Stimulated activated naive CD8-positive, alpha-beta T cell treated with anti-CD3 and anti-CD28 coated beads, Interleukin-15, Interleukin-2, amounts not matched to agents 100 U/mL and 50 U/mL, for 24 hours (primary cell): ENCODE measurements around the gene JAKMIP1.
"Not testable (repeated sequence)": the region's sequence is repeated elsewhere in the genome, so short reads cannot be mapped to it uniquely, and the experiment has no call there.

Experiments used
- ATAC-seq: fragments of 150-1000 bp; cut with Tn5 transposase; one replicate; pipeline ENCODE4 v1.10.0; 2021
- DNase-seq: peaks from one replicate; pipeline ENCODE4 v3.0.0; 2021

JAKMIP1 gene

GRCh38 chr4:6013564-6013963 lies 186.8 kb downstream of the JAKMIP1 start:
- no peak for ATAC-seq
- no peak for DNase-seq

DNA sequence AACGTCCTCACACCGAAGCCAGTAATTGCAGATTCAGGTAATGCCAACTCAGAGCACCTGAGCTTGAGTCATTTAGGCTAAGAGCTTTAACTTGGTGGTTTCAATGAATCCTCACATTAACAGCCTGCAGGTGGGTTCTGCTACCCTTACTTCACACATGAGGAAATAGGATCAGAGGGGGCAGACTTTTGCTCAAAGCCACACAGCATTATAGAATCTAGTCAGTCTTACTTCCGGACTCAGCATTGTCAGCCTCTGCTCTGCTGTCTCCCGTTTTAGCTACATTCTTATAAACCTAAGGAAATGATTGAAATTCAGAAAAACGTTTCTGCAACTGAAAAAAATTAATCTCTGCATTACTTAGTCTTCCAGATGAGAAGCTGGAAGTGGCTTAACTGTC lies 188.1 kb downstream of the JAKMIP1 start:
- DNase-seq: no peak
- ATAC-seq: no peak

GRCh38 chr4:6011686-6012085 lies 188.7 kb downstream of the JAKMIP1 start:
- DNase-seq: no peak
- ATAC-seq: no peak

GRCh38 chr4:6011271-6011671 lies 189.1 kb downstream of the JAKMIP1 start:
- no peak for DNase-seq
- ATAC-seq: no peak

GRCh38 chr4:6010789-6011188 lies 189.6 kb downstream of the JAKMIP1 start:
- ATAC-seq: no peak
- DNase-seq: no peak

DNA sequence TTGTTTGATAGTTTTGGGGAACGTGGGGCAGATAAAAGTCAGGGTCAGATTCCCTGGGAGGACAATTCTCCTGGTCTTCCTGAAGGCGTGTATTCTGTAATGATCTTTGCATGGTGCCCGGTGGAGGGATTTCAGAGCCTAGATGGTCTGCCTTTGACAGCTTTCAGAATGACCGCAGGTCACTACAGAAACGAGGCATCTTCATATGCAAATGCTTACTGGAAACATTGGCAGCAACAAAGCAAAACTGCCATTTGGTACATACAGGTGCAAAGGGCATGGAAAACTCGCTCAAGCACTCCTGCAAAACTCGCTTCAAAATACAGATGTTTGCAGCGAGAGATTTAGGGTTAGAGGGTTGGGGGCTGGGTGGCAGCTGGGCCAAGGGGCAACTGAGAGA lies 190.9 kb downstream of the JAKMIP1 start:
- DNase-seq (no peak), ATAC-seq (no peak)

GRCh38 chr4:6008766-6009385 lies 191.5 kb downstream of the JAKMIP1 start:
- ATAC-seq (no peak), DNase-seq (no peak)

DNA sequence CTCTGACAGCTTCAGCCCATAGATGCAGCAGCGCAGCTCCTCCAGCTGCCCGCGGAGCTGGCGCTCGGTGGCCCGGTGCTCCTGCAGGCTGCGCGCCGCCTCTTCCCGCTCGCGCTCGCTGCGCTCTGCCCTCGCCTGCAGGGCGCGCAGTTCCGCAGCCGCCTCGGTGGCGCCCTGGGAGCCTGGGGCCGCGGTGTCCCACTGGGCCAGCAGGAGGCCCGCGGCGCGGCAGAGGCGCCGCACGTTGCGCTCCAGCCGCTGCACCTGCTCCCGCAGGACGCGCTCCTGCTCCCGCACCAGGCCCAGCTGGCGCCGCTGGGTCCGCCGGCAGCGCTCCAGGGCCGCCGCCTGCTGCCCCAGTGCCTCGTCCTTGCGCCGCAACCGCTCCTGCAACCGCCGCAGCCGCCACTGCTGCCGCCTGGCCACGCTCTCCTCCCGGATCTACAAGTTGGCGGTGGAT lies 192.2 kb downstream of the JAKMIP1 start:
- DNase-seq (no peak), ATAC-seq (no peak)

GRCh38 chr4:6005175-6005574 lies 195.2 kb downstream of the JAKMIP1 start:
- ATAC-seq (no peak), DNase-seq (no peak)

DNA sequence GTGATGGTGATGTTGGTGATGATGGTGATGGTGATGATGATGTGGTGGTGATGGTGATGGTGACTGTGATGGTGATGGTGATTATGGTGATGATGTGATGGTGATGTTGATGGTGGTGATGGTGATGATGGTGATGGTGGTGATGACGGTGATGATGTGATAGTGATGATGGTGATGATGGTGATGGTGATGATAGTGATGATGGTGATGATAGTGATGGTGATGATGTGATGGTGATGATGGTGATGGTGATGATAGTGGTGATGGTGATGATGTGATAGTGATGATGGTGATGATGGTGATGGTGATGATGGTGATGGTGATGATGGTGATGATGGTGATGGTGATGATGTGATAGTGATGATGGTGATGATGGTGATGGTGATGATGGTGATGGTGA lies 196.9 kb downstream of the JAKMIP1 start:
- not testable (repeated sequence) for ATAC-seq, DNase-seq

- DNase-seq (no peak), ATAC-seq (no peak)
Observed at GRCh38 chr4:6002926-6003325, 197.4 kb downstream of the JAKMIP1 start.

DNA sequence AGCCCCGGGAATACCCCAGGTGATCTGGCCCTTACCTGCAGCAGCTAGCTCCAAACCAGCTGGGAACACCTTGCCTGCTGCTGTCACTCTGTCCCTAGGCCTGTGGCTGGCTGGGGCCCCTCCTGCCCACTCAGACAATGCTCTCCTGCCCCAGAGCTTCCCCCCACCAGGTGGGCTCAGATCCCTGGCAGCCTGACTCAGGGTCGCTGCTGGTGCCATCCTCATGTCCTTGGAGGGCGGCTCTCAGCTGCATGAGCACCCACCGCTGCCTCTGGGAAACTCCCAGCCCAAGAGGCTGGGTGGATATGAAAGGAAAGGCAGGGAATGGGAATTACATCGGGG lies 197.9 kb downstream of the JAKMIP1 start:
- DNase-seq (no peak), ATAC-seq (no peak)

GRCh38 chr4:6001680-6002491 lies 198.5 kb downstream of the JAKMIP1 start:
- ATAC-seq (no peak), DNase-seq (no peak)

GRCh38 chr4:5999830-6000365 lies 200.5 kb downstream of the JAKMIP1 start:
- ATAC-seq: no peak
- DNase-seq: no peak

DNA sequence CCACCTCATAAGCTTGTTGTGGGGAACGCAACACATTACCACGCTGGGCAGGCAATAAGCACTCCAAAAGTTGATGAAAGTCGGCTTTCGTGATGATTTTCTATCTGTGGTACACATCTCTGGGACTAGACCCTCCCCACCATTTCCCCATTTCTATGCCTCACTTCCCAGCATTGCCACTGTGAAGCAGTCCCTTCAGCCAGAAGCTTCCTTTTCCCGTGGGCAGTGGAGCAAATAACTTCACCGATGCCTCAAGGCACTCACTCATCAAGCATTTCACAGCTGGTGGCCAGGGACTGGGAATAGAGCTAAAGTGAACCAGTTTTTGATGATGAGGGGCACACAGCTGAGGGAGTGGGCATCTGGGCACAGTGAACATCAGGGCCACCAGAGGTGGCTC lies 201.0 kb downstream of the JAKMIP1 start:
- ATAC-seq (no peak), DNase-seq (no peak)

- no peak for ATAC-seq
- peak; percentile 48 for DNase-seq
Observed at GRCh38 chr4:5998333-5998936, 201.9 kb downstream of the JAKMIP1 start.

DNA sequence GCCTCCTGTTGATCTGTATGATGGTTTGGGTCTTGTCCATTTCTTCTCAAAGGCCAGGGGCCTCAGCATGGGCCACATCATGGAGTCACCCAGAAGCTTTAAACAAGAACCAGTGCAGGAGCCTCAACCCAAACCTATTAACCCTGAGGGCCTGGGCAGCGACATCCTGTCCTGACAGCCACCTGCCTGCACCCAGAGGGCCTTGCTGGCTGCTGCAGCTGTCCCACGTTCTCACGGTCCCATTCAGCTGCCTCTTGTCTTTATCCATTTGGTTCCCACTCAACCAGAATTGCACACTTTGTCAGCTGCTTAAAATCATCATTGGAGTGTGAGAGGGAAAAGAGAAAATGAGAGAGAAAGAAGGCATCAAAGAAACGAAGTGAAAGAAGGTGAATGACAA lies 203.7 kb downstream of the JAKMIP1 start:
- ATAC-seq (no peak), DNase-seq (no peak)

GRCh38 chr4:5995901-5996623 lies 204.3 kb downstream of the JAKMIP1 start:
- DNase-seq (no peak), ATAC-seq (no peak)

GRCh38 chr4:5993876-5994811 lies 206.2 kb downstream of the JAKMIP1 start:
- no peak for DNase-seq

DNA sequence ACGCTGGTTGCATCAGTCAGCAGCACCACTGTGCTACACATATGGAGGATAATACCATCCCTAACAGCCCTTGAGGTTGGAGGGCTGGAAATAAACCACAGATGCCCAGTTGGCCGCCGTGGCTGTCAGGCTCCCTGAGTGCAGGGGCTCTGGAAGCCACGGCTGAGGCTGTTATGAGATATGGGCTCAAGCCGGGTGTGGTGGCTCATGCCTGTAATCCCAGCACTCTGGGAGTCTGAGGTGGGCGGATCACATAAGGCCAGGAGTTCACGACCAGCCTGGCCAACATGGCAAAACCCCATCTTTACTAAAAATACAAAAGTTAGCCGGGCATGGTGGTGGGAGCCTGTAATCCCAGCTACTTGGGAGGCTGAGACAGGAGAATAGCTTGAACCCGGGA lies 207.0 kb downstream of the JAKMIP1 start:
- ATAC-seq, DNase-seq: not testable (repeated sequence)

More at GRCh38 chr4:5993876-5994811, 206.2 kb downstream of the JAKMIP1 start:
- no peak for ATAC-seq

GRCh38 chr4:5992828-5993321 lies 207.5 kb downstream of the JAKMIP1 start:
- DNase-seq (no peak), ATAC-seq (no peak)
